K562 (cell line): ENCODE results near the gene ANKRD12. TPM values are rescaled to one million over a fixed set of nuclear protein-coding genes. Genes with fewer than 3 reads are reported as not detected.

Experiments
- ATAC-seq: fragments of 200-7000 bp; cut with Tn5 transposase; 3 replicates; pipeline ENCODE4 v1.9.1; 2020; ENCODE audit warnings: moderate library complexity
- BruUV-seq: library from RNA; stranded (reverse); fragments of 400-500 nt; replicated peaks from 2 replicates; lab custom pipeline; 2021; lab: Mats Ljungman, UMichigan
- CTCF ChIA-PET: fragments of 300-600 bp; formaldehyde crosslinking; extraction: SDS; loops from one replicate; lab custom pipeline; 2021; ENCODE audit warnings: low intra/inter-chr PET ratio; lab: Yijun Ruan, JAX
- POLR2A ChIA-PET: fragments of 300-600, 350-650 bp; sonication (Branson Sonifier 250); formaldehyde crosslinking; extraction: SDS; loops from one replicate; lab custom pipeline; 2021; ENCODE audit warnings: antibody characterized with exemption, inconsistent platforms; lab: Yijun Ruan, JAX
- DNase-seq, 4 experiments: peaks; one replicate each; pipeline versions ENCODE4 v3.0.0 to v3.0.0-alpha.2; 2011 to 2018; ENCODE audit warnings: low spot score in 3 of 4, mixed read lengths in 3 of 4; ENCODE audit errors: extremely low read depth in 1 of 4
- FAIRE-seq: peaks from 2 replicates; lab custom pipeline; 2011; peaks lifted over from hg19 to GRCh38; lab: Jason Lieb, UNC
- H2AFZ ChIP-seq: 2 replicates; pipeline ENCODE4 v1.6.0; 2011; ENCODE audit warnings: low read depth, low read length, control low read depth, inconsistent platforms
- H3K27ac ChIP-seq: fragments of 200-600 bp; 3 replicates; pipeline ENCODE4 v1.8.0; 2011; ENCODE audit warnings: low read depth, mild to moderate bottlenecking, control low read depth, inconsistent platforms, low read length, moderate library complexity, mixed read lengths; ENCODE audit errors: extremely low read depth
- H3K27me3 ChIP-seq, 2 experiments: fragments of 300-600 bp in 1 of 2; 2 replicates in 1 of 2; 3 replicates in 1 of 2; pipeline versions ENCODE4 v1.6.0 to v1.8.0; 2011; ENCODE audit warnings: inconsistent platforms in 2 of 2, low read length in 2 of 2, mild to moderate bottlenecking in 1 of 2, mixed read lengths in 1 of 2, moderate library complexity in 1 of 2; ENCODE audit not compliant: control insufficient read depth in 2 of 2, insufficient read depth in 2 of 2
- H3K36me3 ChIP-seq: fragments of 300-600 bp; 3 replicates; pipeline ENCODE4 v1.8.0; 2011; ENCODE audit warnings: mild to moderate bottlenecking, low read length, inconsistent platforms; ENCODE audit not compliant: control insufficient read depth, insufficient read depth
- H3K4me1 ChIP-seq, 2 experiments: fragments of 200-600 bp in 1 of 2; replicated peaks in 1 of 2; 2 replicates in 1 of 2; 3 replicates in 1 of 2; pipeline versions ENCODE4 v1.5.1 to v1.8.0; 2011; ENCODE audit warnings: inconsistent platforms in 2 of 2, low read length in 2 of 2, mild to moderate bottlenecking in 1 of 2, mixed read lengths in 1 of 2, moderate library complexity in 1 of 2; ENCODE audit not compliant: control insufficient read depth in 2 of 2, insufficient read depth in 2 of 2
- H3K4me2 ChIP-seq: 2 replicates; pipeline ENCODE4 v1.6.1; 2011; ENCODE audit warnings: low read length, control low read depth, inconsistent platforms, mixed read lengths; ENCODE audit not compliant: insufficient read depth
- H3K4me3 ChIP-seq: fragments of 200-600 bp; sonication (generic), shearing (Covaris generic); 2 replicates; pipeline ENCODE4 v1.5.1; 2016; ENCODE audit warnings: control low read depth, inconsistent platforms
- H3K79me2 ChIP-seq: fragments of 200-600 bp; 3 replicates; pipeline ENCODE4 v1.8.0; 2011; ENCODE audit warnings: low read length, inconsistent platforms; ENCODE audit not compliant: control insufficient read depth, insufficient read depth
- H3K9ac ChIP-seq, 2 experiments: 2 replicates each; pipeline versions ENCODE4 v1.6.0 to v1.6.1; 2011; ENCODE audit warnings: low read depth in 2 of 2, low read length in 2 of 2, control low read depth in 1 of 2, inconsistent platforms in 1 of 2, mild to moderate bottlenecking in 1 of 2, mixed read lengths in 1 of 2; ENCODE audit not compliant: insufficient read depth in 1 of 2
- H3K9me1 ChIP-seq: one replicate; pipeline ENCODE4 v1.6.0; 2011; ENCODE audit warnings: inconsistent platforms, mild to moderate bottlenecking, low read length, moderate library complexity; ENCODE audit not compliant: control insufficient read depth, insufficient read depth
- H3K9me3 ChIP-seq: replicated peaks from 2 replicates; pipeline ENCODE4 v1.5.1; 2011; ENCODE audit warnings: low read depth, low read length, inconsistent platforms; ENCODE audit not compliant: control insufficient read depth, insufficient read depth
- H4K20me1 ChIP-seq: replicated peaks from 2 replicates; pipeline ENCODE4 v1.6.1; 2011; ENCODE audit warnings: low read length, inconsistent platforms, mixed read lengths; ENCODE audit not compliant: control insufficient read depth, insufficient read depth
- PATZ1 ChIP-seq: fragments of 250-450 bp; sonication (Bioruptor Pico); IDR thresholded peaks from 2 replicates; pipeline ENCODE4 v1.5.0; 2020; ENCODE audit warnings: mild to moderate bottlenecking, borderline replicate concordance
- SAFB2 ChIP-seq: fragments of 200-400 bp; formaldehyde crosslinking; IDR thresholded peaks from 2 replicates; pipeline ENCODE4 v1.6.1; 2018; ENCODE audit warnings: borderline replicate concordance, low read length, low read depth, moderate library complexity; ENCODE audit not compliant: severe bottlenecking
- VEZF1 ChIP-seq: fragments of 200-800 bp; sonication (Bioruptor generic); IDR thresholded peaks from 2 replicates; pipeline ENCODE4 v1.6.1; 2017; ENCODE audit warnings: missing genetic modification characterization, missing compliant biosample characterization
- WGBS: fragments of 100-300 bp; shearing (Covaris generic); methylation state at CpG from one replicate; pipeline ENCODE4 v1.1.6; 2016; ENCODE audit warnings: low coverage, mixed read lengths; ENCODE audit not compliant: insufficient coverage; ENCODE audit errors: missing lambda C conversion rate; 5-methylcytosine and 5-hydroxymethylcytosine counted together
- in situ Hi-C: fragments of 300-500 bp; cut with MboI; formaldehyde crosslinking; loops from 4 replicates; pipeline ENCODE4 v1.15.0; 2018; ENCODE audit warnings: inconsistent platforms, mixed read lengths
- intact Hi-C: fragments of 100-400 bp; cut with micrococcal nuclease; formaldehyde crosslinking; loops from 2 replicates; pipeline ENCODE4 v1.14.2; 2022
- polyA plus RNA-seq, 8 experiments: library from polyadenylated mRNA; depleted of rRNA in 4 of 8; stranded (reverse) in 5 of 8; unstranded in 3 of 8; fragments of >200 nt; fragmentation: Nextera tagmentation in 2 of 8; fragmentation: Illumina TruSeq in 1 of 8; extraction: Ambion mirVana in 2 of 8; extraction: Trizol in 1 of 8; gene quantifications; 2 replicates each; pipeline versions ENCODE4 v1.2.1 to v1.2.3, GENCODE V29; 2011 to 2014; ENCODE audit warnings: inconsistent platforms in 1 of 8, missing spikeins in 1 of 8
- total RNA-seq, 7 experiments: library from RNA; depleted of rRNA in 6 of 7; stranded (reverse); fragments of >200 nt in 6 of 7; fragmentation: Illumina TruSeq in 2 of 7; extraction: Trizol in 2 of 7; gene quantifications; 2 replicates each; pipeline versions ENCODE4 v1.2.1 to v1.2.3, GENCODE V29; 2011 to 2021; ENCODE audit warnings: low replicate concordance in 1 of 7

The ANKRD12 gene
- total and polyA plus RNA-seq, 9 of the 15 experiments (the other 6 are each of a cell fraction or from before 2014, with no cell fraction given) = 6.6 to 28.2 (median 16.0) TPM

GRCh38 chr18:9126337-9126736 lies 10.2 kb upstream of the ANKRD12 start:
- Histone ChIP-seq H3K27ac (no peak overlapping the region), H3K9ac (no peak overlapping the region), H3K9me3 (no peaks in the 10 kb centered on the region), H3K4me3 (no peak overlapping the region), H3K36me3 (peaks cover 95% of the 10 kb centered on the region), H4K20me1 (no peaks in the 10 kb centered on the region), H3K27me3 (no peaks in the 10 kb centered on the region), H3K9me1 (no peaks in the 10 kb centered on the region), H3K4me1 (no peaks in the 10 kb centered on the region), H3K79me2 (peaks cover 59% of the 10 kb centered on the region), H2AFZ (no peak overlapping the region), H3K4me2 (no peak overlapping the region)
- in situ Hi-C loops = no loop called here
- no TSS peak for BruUV-seq
- intact Hi-C loops = no loop called here
- no peak for ATAC-seq
- 79% methylated on average over 3 of the region's 3 CpGs for WGBS
- POLR2A ChIA-PET = interaction anchor here (0.7 to 4.4 kb wide), 8 partner anchors 8 to 23 kb away, joined by 3 to 30 read pairs (median 6); partner anchors contain the start of genes ANKRD12 and NDUFV2
- DNase-seq = no peak
- no peak for FAIRE-seq
- TF ChIP-seq PATZ1 (CRISPR knock-in tag) = no peak
- no peak for TF ChIP-seq VEZF1 (CRISPR knock-in tag)
- TF ChIP-seq SAFB2 = no peak
- CTCF ChIA-PET = no interaction called here
